Heart right ventricle (tissue), 16 donors: ENCODE data around the gene KCNA3. TPM values are rescaled to one million over a fixed set of nuclear protein-coding genes. Genes with fewer than 3 reads are reported as not detected.
A peak's percentile ranks its signal among the peaks of the same experiment; 100 is the strongest.

Experiments
- ATAC-seq, 8 donors: fragments of 200-7000 bp; cut with Tn5 transposase; one replicate each; pipeline ENCODE4 v1.9.1; 2020; ENCODE audit warnings: mild to moderate bottlenecking in 8 of 8, moderate library complexity in 8 of 8, moderate number of reproducible peaks in 1 of 8
- DNase-seq, 2 donors: peaks; one replicate each; pipeline ENCODE4 v3.0.0-alpha.2; 2020
- H3K27ac ChIP-seq, 10 donors: fragments of 200-600 bp; sonication (generic) in 2 of 10; one replicate each; pipeline versions ENCODE4 v1.5.0 to v1.8.0; 2020 to 2022; ENCODE audit warnings: mild to moderate bottlenecking in 3 of 10
- H3K27me3 ChIP-seq, 7 donors: fragments of 200-600 bp; one replicate each; pipeline ENCODE4 v1.8.0; 2021 to 2022; ENCODE audit warnings: mild to moderate bottlenecking in 2 of 7
- H3K36me3 ChIP-seq, 9 donors: fragments of 200-600 bp; sonication (generic) in 1 of 9; one replicate each; pipeline versions ENCODE4 v1.5.0 to v1.8.0; 2020 to 2022; ENCODE audit warnings: mild to moderate bottlenecking in 2 of 9
- H3K4me1 ChIP-seq, 9 donors: fragments of 200-600 bp; sonication (generic) in 1 of 9; one replicate each; pipeline versions ENCODE4 v1.5.0 to v1.8.0; 2020 to 2022; ENCODE audit warnings: mild to moderate bottlenecking in 4 of 9
- H3K4me3 ChIP-seq, 10 donors: fragments of 200-600 bp; sonication (generic) in 2 of 10; one replicate each; pipeline versions ENCODE4 v1.5.0 to v1.8.0; 2020 to 2022; ENCODE audit warnings: mild to moderate bottlenecking in 7 of 10, moderate library complexity in 2 of 10
- H3K9me3 ChIP-seq, 11 donors: fragments of 200-600 bp in 10 of 11; sonication (generic) in 2 of 11; one replicate each; pipeline versions ENCODE4 v1.5.0 to v1.8.0; 2013 to 2022; ENCODE audit warnings: mild to moderate bottlenecking in 2 of 11, control low read depth in 1 of 11, moderate library complexity in 1 of 11
- WGBS, 2 donors: extraction: QIAGEN DNeasy Blood & Tissue Kit; methylation state at CpG; one replicate each; pipeline ENCODE4 v1.1.7; 2013; ENCODE audit warnings: inconsistent platforms in 1 of 2; 5-methylcytosine and 5-hydroxymethylcytosine counted together
- intact Hi-C, 10 donors: fragments of 100-400 bp; cut with DNase I; formaldehyde crosslinking; loops; one replicate each; pipeline versions ENCODE4 v1.11.1 to v1.14.2; 2022
- polyA plus RNA-seq, 2 donors: library from polyadenylated mRNA; stranded (reverse); fragments of 200-250 nt; gene quantifications; one replicate each; pipeline ENCODE4 v1.2.3, GENCODE V29; 2013
- total RNA-seq, 10 donors: library from RNA; stranded (reverse); fragmentation: NEBNext Ultra II Directional in 3 of 10; extraction: Animal tissue kit (Norgen Biotek cat#: 25700) in 3 of 10; gene quantifications; one replicate each; pipeline versions ENCODE4 v1.2.1 to v1.2.4, GENCODE V29; 2021 to 2023
- TF ChIP-seq, protein P1 (sequence below), 9 donors: fragments of 200-600 bp; sonication (generic) in 2 of 9; IDR thresholded peaks; one replicate each; pipeline versions ENCODE4 v1.5.0 to v1.8.0; 2021 to 2022; ENCODE audit warnings: antibody characterized with exemption in 9 of 9, mild to moderate bottlenecking in 5 of 9, moderate library complexity in 1 of 9
- donor health status: Arrhythmogenic right ventricular cardiomyopathy.
- donor health status: ischemic (EF 13 %, LVEDD 7.1; RV severe dilation, severe dysfunction).
- donor health status: healthy with polysubstance abuse.
- donor health status: DM: no; HTN: yes; CAD: no.
- donor health status: DM: no; HTN: no; CAD: no.
- donor health status: ischemic (EF 25% LVEDD 6.9; RV normal size, moderate dysfunction).
- donor health status: ischemic (EF 25% LVEDD 5.7; RV mildly dilated, moderate dysfunction).
- donor health status: healthy.
- donor health status: DM: yes; HTN: yes; CAD: no.
- donor health status: Ischemic cardiomyopathy.
- donor health status: ischemic (EF 35%, LVEDD 5.7; RV mildly dilated, moderate dysfunction).
- donor health status: nonischemic (EF 11% LVEDD 7.7; RV severe dilation, severe dysfunction).
- donor health status: DM: yes; HTN: yes; CAD: no.
- donor health status: PGD.
- donor health status: ischemic (EF 29% LVEDD 5.4; RV normal size, mild dysfunction).
- donor health status: nonischemic (EF 23%, LVEDD 6.1; RV moderate dilation, normal function).

KCNA3 gene
- total and polyA plus RNA-seq, 12 donors: 0.04 to 1.8 (median 0.40) TPM; not detected in 2

DNA sequence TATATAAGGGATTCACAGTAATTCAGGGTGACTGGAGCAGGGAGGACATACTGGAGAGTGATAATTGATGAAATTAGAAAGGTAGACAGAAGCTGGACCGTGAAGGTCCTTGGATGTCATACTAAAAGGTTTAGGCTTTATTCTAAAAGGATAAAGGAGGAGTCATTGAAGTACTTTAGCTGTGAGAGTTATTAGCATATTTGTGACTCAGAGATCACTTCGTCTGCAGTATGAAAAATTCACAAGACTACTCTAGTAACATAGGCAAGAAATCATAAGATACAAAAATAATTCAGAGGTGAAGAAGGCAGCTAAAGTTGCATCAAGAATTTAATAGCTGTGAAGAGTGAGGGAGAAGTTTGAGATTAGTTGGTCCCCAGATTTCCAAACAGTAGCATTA, 26.3 kb downstream of the KCNA3 start:
- H3K27ac ChIP-seq: peak overlapping the region in 2 of 10 donors; percentile 40 to 71
- H3K4me1 ChIP-seq: peaks cover 0 to 59% (median 24%) of the 10 kb centered on the region in 9 donors
- intact Hi-C loops: no loop called here
- H3K36me3 ChIP-seq: no peaks in the 10 kb centered on the region
- TF ChIP-seq, protein P1, sequence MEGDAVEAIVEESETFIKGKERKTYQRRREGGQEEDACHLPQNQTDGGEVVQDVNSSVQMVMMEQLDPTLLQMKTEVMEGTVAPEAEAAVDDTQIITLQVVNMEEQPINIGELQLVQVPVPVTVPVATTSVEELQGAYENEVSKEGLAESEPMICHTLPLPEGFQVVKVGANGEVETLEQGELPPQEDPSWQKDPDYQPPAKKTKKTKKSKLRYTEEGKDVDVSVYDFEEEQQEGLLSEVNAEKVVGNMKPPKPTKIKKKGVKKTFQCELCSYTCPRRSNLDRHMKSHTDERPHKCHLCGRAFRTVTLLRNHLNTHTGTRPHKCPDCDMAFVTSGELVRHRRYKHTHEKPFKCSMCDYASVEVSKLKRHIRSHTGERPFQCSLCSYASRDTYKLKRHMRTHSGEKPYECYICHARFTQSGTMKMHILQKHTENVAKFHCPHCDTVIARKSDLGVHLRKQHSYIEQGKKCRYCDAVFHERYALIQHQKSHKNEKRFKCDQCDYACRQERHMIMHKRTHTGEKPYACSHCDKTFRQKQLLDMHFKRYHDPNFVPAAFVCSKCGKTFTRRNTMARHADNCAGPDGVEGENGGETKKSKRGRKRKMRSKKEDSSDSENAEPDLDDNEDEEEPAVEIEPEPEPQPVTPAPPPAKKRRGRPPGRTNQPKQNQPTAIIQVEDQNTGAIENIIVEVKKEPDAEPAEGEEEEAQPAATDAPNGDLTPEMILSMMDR (IDR thresholded peaks at IDR 0.05): no peak
- WGBS, 2 donors: 60 to 77% methylated on average over 2 of the region's 2 CpGs
- peaks cover 0 to 2% (median 0%) of the 10 kb centered on the region in 11 donors for H3K9me3 ChIP-seq
- peaks cover 0 to 5% (median 0%) of the 10 kb centered on the region in 7 donors for H3K27me3 ChIP-seq
- DNase-seq: no peak
- no peak overlapping the region for H3K4me3 ChIP-seq
- no peak for ATAC-seq

DNA sequence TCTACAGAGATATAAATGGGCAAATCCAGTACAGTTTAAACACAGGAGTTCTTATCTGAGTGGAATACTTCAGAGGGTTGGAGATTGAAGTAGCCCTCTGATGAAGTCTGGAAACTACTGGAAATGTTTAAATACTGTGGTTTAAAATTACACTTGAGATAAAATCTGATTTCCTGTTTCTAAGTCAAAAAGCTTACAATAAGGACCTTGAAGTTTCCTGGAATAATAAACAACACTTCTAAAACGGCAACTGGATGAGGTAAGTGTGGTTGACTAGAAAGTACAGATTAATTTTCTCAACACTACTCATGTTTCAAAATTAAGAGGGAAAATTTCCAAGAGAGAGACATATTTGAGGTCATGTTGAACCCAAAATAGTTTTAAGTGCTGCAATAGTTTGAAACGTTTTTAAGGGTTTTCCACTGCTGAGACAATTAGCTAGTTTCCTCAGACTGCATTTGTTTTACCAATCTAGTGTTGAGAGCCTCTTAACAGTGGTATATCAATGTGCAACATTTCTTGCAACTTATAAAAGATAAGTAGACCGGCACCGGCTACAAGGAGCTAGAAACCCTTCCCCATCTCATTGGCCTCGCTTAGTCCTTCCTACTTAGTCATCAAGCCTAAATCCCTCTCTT, 27.4 kb downstream of the KCNA3 start:
- Histone ChIP-seq H3K36me3 (no peaks in the 10 kb centered on the region), H3K27me3 (peaks cover 0 to 9% (median 4%) of the 10 kb centered on the region in 7 donors), H3K4me1 (peaks cover 0 to 62% (median 24%) of the 10 kb centered on the region in 9 donors), H3K9me3 (peaks cover 0 to 2% (median 0%) of the 10 kb centered on the region in 11 donors), H3K4me3 (no peak overlapping the region), H3K27ac (peak overlapping the region in 7 of 10 donors; percentile 7 to 71 (median 29))
- TF ChIP-seq, protein P1 (IDR thresholded peaks at IDR 0.05): no peak
- no peak for DNase-seq
- WGBS, 2 donors: 26 to 48% methylated on average over 5 of the region's 5 CpGs
- intact Hi-C loops: no loop called here
- ATAC-seq: peak in 7 of 8 donors; percentile 53 to 83 (median 67)

DNA sequence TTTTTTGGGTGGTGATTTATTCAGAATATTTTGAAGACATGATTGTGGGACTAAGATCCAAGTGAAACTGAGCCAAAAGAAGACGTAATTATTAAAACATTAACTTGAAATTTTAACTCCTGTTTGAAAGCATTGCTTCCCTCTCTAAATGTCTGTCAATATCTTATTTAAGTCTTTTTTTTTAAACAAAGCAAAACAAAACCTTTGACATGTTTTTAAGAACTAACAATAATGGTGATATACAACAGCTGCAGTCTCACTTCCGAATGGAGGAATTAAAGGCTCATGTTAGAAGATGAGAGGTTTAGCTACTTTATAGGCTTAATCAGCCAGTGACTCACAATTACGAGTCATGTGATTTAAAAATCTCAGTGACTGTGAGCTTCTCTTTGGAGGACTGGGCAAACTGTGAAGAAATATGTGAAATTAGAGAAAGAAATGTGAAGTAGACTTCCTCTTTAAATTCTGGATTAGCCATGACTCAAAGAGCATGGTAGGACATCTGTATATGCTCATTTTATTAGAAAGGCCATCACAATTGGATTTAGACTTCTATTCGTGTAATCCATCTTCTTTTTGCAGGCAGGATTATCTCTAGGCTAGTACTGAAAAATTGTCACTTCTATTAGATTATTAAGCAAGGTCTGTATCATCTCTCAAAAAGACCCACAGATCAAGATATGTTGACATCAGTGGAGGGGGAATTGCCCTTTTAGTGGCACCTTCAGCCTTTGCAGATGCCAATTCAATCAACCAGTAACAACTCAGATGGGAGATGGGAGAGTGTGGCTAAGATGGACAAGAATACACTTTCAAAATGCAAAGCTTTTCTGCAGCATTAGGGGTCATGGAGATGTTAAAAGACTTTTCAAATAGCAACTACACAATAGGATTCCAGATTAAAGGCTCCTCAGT, 28.7 kb downstream of the KCNA3 start:
- no peak for DNase-seq
- peak in 7 of 8 donors; percentile 46 to 81 (median 62) for ATAC-seq
- peaks cover 0 to 9% (median 5%) of the 10 kb centered on the region in 7 donors for H3K27me3 ChIP-seq
- peaks cover 0 to 2% (median 0%) of the 10 kb centered on the region in 11 donors for H3K9me3 ChIP-seq
- WGBS, 2 donors: 57 to 68% methylated on average over 4 of the region's 4 CpGs
- H3K36me3 ChIP-seq: no peaks in the 10 kb centered on the region
- TF ChIP-seq, protein P1 (IDR thresholded peaks at IDR 0.05): no peak
- peaks cover 0 to 73% (median 24%) of the 10 kb centered on the region in 9 donors for H3K4me1 ChIP-seq
- H3K27ac ChIP-seq: peak overlapping the region in 6 of 10 donors; percentile 8 to 71 (median 42)
- intact Hi-C loops: loop anchor here in 1 of 10 donors (2.0 kb wide), 1 partner anchor 31 kb away; no protein-coding TSS in a partner anchor
- H3K4me3 ChIP-seq: no peak overlapping the region

DNA sequence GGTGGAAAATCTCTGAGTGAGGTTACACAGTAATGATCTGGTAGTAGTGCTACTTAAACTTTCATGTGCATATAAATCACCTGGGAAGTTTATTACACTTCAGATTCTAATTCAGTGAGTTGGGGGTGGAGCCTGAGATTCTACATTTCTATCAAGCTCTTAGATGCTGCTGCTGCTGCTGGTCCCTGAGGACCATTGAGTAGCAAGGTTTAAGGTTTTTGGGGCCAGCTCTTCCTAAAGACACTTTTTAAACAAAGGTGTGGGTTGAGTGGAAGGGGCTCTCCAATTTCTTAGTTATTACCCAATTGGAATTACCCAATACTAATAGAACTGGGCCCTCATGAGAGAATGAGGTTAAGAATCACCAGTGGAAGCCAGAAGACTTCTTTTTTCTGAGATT, 29.5 kb downstream of the KCNA3 start:
- intact Hi-C loops: loop anchor here in 1 of 10 donors (2.0 kb wide), 1 partner anchor 32 kb away; no protein-coding TSS in a partner anchor
- Histone ChIP-seq H3K9me3 (peaks cover 0 to 2% (median 0%) of the 10 kb centered on the region in 11 donors), H3K27ac (peak overlapping the region in 4 of 10 donors; percentile 8 to 71 (median 28)), H3K4me3 (no peak overlapping the region), H3K36me3 (no peaks in the 10 kb centered on the region), H3K27me3 (peaks cover 0 to 9% (median 5%) of the 10 kb centered on the region in 7 donors), H3K4me1 (peaks cover 0 to 79% (median 24%) of the 10 kb centered on the region in 9 donors)
- TF ChIP-seq, protein P1 (IDR thresholded peaks at IDR 0.05): no peak
- ATAC-seq: no peak
- no peak for DNase-seq
